ENCODE measurements around the gene ASB10. TPM values are rescaled to one million over a fixed set of nuclear protein-coding genes. Genes with fewer than 3 reads are reported as not detected.
A peak's percentile ranks its signal among the peaks of the same experiment; 100 is the strongest.

Gene ASB10
- total RNA-seq, 1 donor from 2014 or later: not detected

DNA sequence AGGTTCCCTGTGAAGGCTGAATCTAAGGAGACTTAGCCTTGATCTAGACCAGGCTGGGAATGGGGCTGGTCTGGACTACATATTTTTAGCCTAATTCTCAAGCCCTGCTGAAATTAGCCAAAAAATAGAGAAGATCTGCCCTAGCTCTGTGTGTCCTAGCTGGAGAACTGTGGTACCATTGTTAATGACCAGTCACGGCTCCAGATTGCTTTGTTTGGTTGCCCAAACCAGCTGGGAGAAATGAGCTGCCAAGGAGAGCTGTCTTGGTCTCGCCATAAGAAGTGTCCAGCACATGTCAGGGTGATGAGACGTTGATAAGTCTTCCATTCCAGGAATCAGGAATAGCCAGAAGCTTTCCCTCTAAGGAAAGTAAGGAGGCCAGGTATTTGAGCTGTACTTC, 40.3 kb downstream of the ASB10 start:
- Mint-ChIP-seq H3K4me3 (ENCODE audit: unreplicated experiment) (no peak overlapping the region), H3K4me1 (ENCODE audit: unreplicated experiment) (no peaks in the 10 kb centered on the region), H3K36me3 (ENCODE audit: unreplicated experiment) (peaks cover 23% of the 10 kb centered on the region), H3K27me3 (ENCODE audit: unreplicated experiment) (peaks cover 9% of the 10 kb centered on the region), H3K27ac (ENCODE audit: unreplicated experiment) (no peak overlapping the region), H3K9me3 (ENCODE audit: unreplicated experiment) (no peaks in the 10 kb centered on the region)
- TF ChIP-seq, protein P1, sequence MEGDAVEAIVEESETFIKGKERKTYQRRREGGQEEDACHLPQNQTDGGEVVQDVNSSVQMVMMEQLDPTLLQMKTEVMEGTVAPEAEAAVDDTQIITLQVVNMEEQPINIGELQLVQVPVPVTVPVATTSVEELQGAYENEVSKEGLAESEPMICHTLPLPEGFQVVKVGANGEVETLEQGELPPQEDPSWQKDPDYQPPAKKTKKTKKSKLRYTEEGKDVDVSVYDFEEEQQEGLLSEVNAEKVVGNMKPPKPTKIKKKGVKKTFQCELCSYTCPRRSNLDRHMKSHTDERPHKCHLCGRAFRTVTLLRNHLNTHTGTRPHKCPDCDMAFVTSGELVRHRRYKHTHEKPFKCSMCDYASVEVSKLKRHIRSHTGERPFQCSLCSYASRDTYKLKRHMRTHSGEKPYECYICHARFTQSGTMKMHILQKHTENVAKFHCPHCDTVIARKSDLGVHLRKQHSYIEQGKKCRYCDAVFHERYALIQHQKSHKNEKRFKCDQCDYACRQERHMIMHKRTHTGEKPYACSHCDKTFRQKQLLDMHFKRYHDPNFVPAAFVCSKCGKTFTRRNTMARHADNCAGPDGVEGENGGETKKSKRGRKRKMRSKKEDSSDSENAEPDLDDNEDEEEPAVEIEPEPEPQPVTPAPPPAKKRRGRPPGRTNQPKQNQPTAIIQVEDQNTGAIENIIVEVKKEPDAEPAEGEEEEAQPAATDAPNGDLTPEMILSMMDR (IDR thresholded peaks at IDR 0.05): no peak
- DNase-seq (ENCODE audit: extremely low spot score, unreplicated experiment): peak; percentile 30

DNA sequence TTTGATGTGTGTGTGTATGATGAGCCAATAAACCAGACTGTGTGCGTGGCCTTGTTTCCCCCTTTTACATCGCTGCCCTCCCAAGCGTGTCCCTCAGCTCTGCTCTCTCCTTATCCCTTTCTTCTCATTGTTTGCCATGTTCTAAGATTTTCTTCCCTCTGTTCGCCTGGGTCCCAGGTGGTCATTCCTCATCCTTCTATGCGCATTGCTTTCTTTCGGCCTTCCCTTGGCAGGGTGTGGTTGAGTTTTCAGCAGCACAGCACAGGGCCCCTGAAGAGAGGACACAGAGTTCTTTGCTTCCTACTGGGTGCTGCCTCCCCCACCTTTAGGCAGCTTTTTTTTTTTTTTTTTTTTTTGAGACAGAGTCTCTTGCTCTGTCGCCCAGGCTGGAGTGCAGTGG, 42.7 kb downstream of the ASB10 start:
- no peaks in the 10 kb centered on the region for H3K9me3 Mint-ChIP-seq (ENCODE audit: unreplicated experiment)
- H3K27me3 Mint-ChIP-seq (ENCODE audit: unreplicated experiment): peaks cover 5% of the 10 kb centered on the region
- peak; percentile 48 for DNase-seq (ENCODE audit: extremely low spot score, unreplicated experiment)
- H3K27ac Mint-ChIP-seq (ENCODE audit: unreplicated experiment): no peak overlapping the region
- peaks cover 12% of the 10 kb centered on the region for H3K4me1 Mint-ChIP-seq (ENCODE audit: unreplicated experiment)
- H3K4me3 Mint-ChIP-seq (ENCODE audit: unreplicated experiment): no peak overlapping the region
- TF ChIP-seq, protein P1 (IDR thresholded peaks at IDR 0.05): no peak
- peaks cover 35% of the 10 kb centered on the region for H3K36me3 Mint-ChIP-seq (ENCODE audit: unreplicated experiment)

DNA sequence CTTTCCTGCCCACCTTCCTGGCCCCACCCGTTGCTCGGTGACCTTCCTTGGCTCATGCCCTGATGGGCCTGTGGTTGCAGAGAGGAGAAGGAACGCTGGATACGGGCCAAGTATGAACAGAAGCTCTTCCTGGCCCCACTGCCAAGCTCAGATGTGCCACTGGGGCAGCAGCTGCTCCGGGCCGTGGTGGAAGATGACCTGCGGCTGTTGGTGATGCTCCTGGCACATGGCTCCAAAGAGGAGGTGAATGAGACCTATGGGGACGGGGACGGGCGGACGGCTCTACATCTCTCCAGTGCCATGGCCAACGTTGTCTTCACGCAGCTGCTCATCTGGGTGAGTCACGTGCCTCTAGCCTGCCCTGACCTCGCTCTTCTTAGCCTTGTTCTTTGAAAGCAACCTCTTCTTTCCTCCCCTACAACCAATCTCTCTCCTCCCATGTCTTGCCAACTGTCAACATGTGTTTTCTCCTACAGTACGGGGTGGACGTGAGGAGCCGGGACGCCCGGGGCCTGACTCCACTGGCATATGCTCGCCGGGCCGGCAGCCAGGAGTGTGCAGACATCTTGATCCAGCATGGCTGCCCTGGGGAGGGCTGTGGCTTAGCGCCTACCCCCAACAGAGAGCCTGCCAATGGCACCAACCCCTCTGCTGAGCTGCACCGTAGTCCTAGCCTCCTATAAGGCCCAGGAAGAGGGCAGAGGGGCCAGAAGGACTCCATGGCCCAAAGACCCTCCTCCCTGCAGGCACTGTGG, 43.6 kb downstream of the ASB10 start:
- DNase-seq (ENCODE audit: extremely low spot score, unreplicated experiment): peak; percentile 78

DNA sequence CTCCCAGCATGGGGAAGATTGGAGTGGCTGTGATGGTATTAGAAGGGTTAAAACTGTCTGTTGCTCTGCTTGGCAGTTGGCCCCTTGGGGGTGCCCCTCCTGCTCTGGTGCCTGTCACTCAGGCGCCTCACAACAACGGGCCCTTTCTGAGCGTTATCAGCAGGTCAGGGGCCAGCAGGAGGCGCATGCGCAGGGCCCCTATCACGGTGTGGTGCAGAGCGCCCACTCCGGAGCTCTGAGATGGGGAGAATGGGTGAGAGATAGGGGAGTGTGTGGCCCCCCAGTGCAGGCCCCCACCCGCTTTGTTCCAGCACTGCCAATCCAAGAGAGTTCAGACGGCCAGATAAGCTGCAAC, 44.4 kb downstream of the ASB10 start:
- no peak overlapping the region for H3K4me3 Mint-ChIP-seq (ENCODE audit: unreplicated experiment)

More for the DNA sequence above, 43.6 kb downstream of the ASB10 start:
- H3K27me3 Mint-ChIP-seq (ENCODE audit: unreplicated experiment): no peaks in the 10 kb centered on the region
- TF ChIP-seq, protein P1 (IDR thresholded peaks at IDR 0.05): no peak
- H3K27ac Mint-ChIP-seq (ENCODE audit: unreplicated experiment): no peak overlapping the region
- no peaks in the 10 kb centered on the region for H3K9me3 Mint-ChIP-seq (ENCODE audit: unreplicated experiment)
- peaks cover 40% of the 10 kb centered on the region for H3K36me3 Mint-ChIP-seq (ENCODE audit: unreplicated experiment)
- H3K4me1 Mint-ChIP-seq (ENCODE audit: unreplicated experiment): peaks cover 12% of the 10 kb centered on the region
- H3K4me3 Mint-ChIP-seq (ENCODE audit: unreplicated experiment): no peak overlapping the region

More for the DNA sequence above, 44.4 kb downstream of the ASB10 start:
- peaks cover 40% of the 10 kb centered on the region for H3K36me3 Mint-ChIP-seq (ENCODE audit: unreplicated experiment)
- H3K4me1 Mint-ChIP-seq (ENCODE audit: unreplicated experiment): peaks cover 12% of the 10 kb centered on the region
- H3K9me3 Mint-ChIP-seq (ENCODE audit: unreplicated experiment): no peaks in the 10 kb centered on the region
- DNase-seq (ENCODE audit: extremely low spot score, unreplicated experiment): no peak
- no peak overlapping the region for H3K27ac Mint-ChIP-seq (ENCODE audit: unreplicated experiment)
- TF ChIP-seq, protein P1 (IDR thresholded peaks at IDR 0.05): no peak
- no peaks in the 10 kb centered on the region for H3K27me3 Mint-ChIP-seq (ENCODE audit: unreplicated experiment)

All from osteocyte (in vitro differentiated cells).